Activated T-cell treated with anti-CD3 and anti-CD28 coated beads, Interleukin-2, amount 50 U/mL, for 24 hours (primary cell): ENCODE results near the gene MED12.

ENCODE experiments used
- DNase-seq: peaks from one replicate; pipeline ENCODE4 v3.0.0-alpha.2; 2020
- H3K27ac Mint-ChIP-seq: 2 replicates; pipeline ENCODE4 v1.8.0; 2020; ENCODE audit warnings: mild to moderate bottlenecking, mixed read lengths
- H3K27me3 Mint-ChIP-seq: 2 replicates; pipeline ENCODE4 v1.8.0; 2020; ENCODE audit warnings: mixed read lengths
- H3K36me3 Mint-ChIP-seq: 2 replicates; pipeline ENCODE4 v1.8.0; 2020; ENCODE audit warnings: low read depth, mixed read lengths
- H3K4me1 Mint-ChIP-seq: 2 replicates; pipeline ENCODE4 v1.8.0; 2020; ENCODE audit warnings: low read depth, mixed read lengths
- H3K4me3 Mint-ChIP-seq: 2 replicates; pipeline ENCODE4 v1.8.0; 2020; ENCODE audit warnings: mild to moderate bottlenecking, moderate library complexity, mixed read lengths
- H3K9me3 Mint-ChIP-seq: 2 replicates; pipeline ENCODE4 v1.8.0; 2020; ENCODE audit warnings: mixed read lengths

Gene MED12

GRCh38 chrX:71100581-71101505, 17.6 kb upstream of the MED12 start:
- peaks cover 28% of the 10 kb centered on the region for H3K27me3 Mint-ChIP-seq
- H3K27ac Mint-ChIP-seq, result peak overlapping the region; percentile 62
- peaks cover 77% of the 10 kb centered on the region for H3K4me1 Mint-ChIP-seq
- H3K9me3 Mint-ChIP-seq, result no peaks in the 10 kb centered on the region
- no peak overlapping the region for H3K4me3 Mint-ChIP-seq
- H3K36me3 Mint-ChIP-seq, result peaks cover 17% of the 10 kb centered on the region
- no peak for DNase-seq

GRCh38 chrX:71102292-71102691, 16.1 kb upstream of the MED12 start:
- no peaks in the 10 kb centered on the region for H3K9me3 Mint-ChIP-seq
- H3K27ac Mint-ChIP-seq, result no peak overlapping the region
- no peak overlapping the region for H3K4me3 Mint-ChIP-seq
- no peak for DNase-seq
- H3K27me3 Mint-ChIP-seq, result peaks cover 23% of the 10 kb centered on the region
- peaks cover 28% of the 10 kb centered on the region for H3K36me3 Mint-ChIP-seq
- peaks cover 80% of the 10 kb centered on the region for H3K4me1 Mint-ChIP-seq

- Mint-ChIP-seq H3K9me3 (no peaks in the 10 kb centered on the region), H3K27ac (peak overlapping the region; percentile 91), H3K27me3 (peaks cover 23% of the 10 kb centered on the region), H3K36me3 (peaks cover 39% of the 10 kb centered on the region), H3K4me3 (peak overlapping the region; percentile 72), H3K4me1 (peaks cover 84% of the 10 kb centered on the region)
- DNase-seq, result peak; percentile 63
Measured at GRCh38 chrX:71103110-71103983, 15.0 kb upstream of the MED12 start.

- no peaks in the 10 kb centered on the region for H3K9me3 Mint-ChIP-seq
- peak overlapping the region; percentile 97 for H3K27ac Mint-ChIP-seq
- peak overlapping the region; percentile 35 for H3K4me3 Mint-ChIP-seq
- H3K27me3 Mint-ChIP-seq, result peaks cover 17% of the 10 kb centered on the region
- peak; percentile 9 for DNase-seq
- peaks cover 62% of the 10 kb centered on the region for H3K36me3 Mint-ChIP-seq
- H3K4me1 Mint-ChIP-seq, result peaks cover 78% of the 10 kb centered on the region
Measured at GRCh38 chrX:71105628-71106027, 12.8 kb upstream of the MED12 start.

GRCh38 chrX:71106427-71106826, 12.0 kb upstream of the MED12 start, which contains the start of gene CXorf65:
Gene CXorf65, minus strand, starts transcription at chrX:71106740. Its CDS starts 184 bp downstream, at chrX:71106556.
- peak; percentile 37 for DNase-seq
- Mint-ChIP-seq H3K36me3 (peaks cover 70% of the 10 kb centered on the region), H3K4me3 (peak within 1 kb of the TSS; percentile 94), H3K9me3 (no peaks in the 10 kb centered on the region), H3K27ac (peak within 1 kb of the TSS; percentile 97), H3K27me3 (peaks cover 11% of the 10 kb centered on the region), H3K4me1 (peaks cover 70% of the 10 kb centered on the region)

- peaks cover 70% of the 10 kb centered on the region for H3K4me1 Mint-ChIP-seq
- H3K36me3 Mint-ChIP-seq, result peaks cover 71% of the 10 kb centered on the region
- H3K27ac Mint-ChIP-seq, result peak overlapping the region; percentile 97
- peaks cover 11% of the 10 kb centered on the region for H3K27me3 Mint-ChIP-seq
- peak overlapping the region; percentile 94 for H3K4me3 Mint-ChIP-seq
- H3K9me3 Mint-ChIP-seq, result no peaks in the 10 kb centered on the region
- no peak for DNase-seq
Measured at GRCh38 chrX:71107245-71107644, 11.2 kb upstream of the MED12 start.

GRCh38 chrX:71107762-71108360, 10.5 kb upstream of the MED12 start:
- H3K9me3 Mint-ChIP-seq, result no peaks in the 10 kb centered on the region
- DNase-seq, result no peak
- peaks cover 11% of the 10 kb centered on the region for H3K27me3 Mint-ChIP-seq
- H3K27ac Mint-ChIP-seq, result peak overlapping the region; percentile 97
- peaks cover 71% of the 10 kb centered on the region for H3K36me3 Mint-ChIP-seq
- peaks cover 70% of the 10 kb centered on the region for H3K4me1 Mint-ChIP-seq
- H3K4me3 Mint-ChIP-seq, result peak overlapping the region; percentile 94

GRCh38 chrX:71109051-71109450, 9.3 kb upstream of the MED12 start:
- H3K27ac Mint-ChIP-seq, result peak overlapping the region; percentile 97
- no peaks in the 10 kb centered on the region for H3K9me3 Mint-ChIP-seq
- DNase-seq, result no peak
- H3K27me3 Mint-ChIP-seq, result peaks cover 10% of the 10 kb centered on the region
- peak overlapping the region; percentile 94 for H3K4me3 Mint-ChIP-seq
- peaks cover 68% of the 10 kb centered on the region for H3K36me3 Mint-ChIP-seq
- peaks cover 64% of the 10 kb centered on the region for H3K4me1 Mint-ChIP-seq

- Mint-ChIP-seq H3K9me3 (no peaks in the 10 kb centered on the region), H3K36me3 (peaks cover 53% of the 10 kb centered on the region), H3K4me3 (peak within 1 kb of the TSS; percentile 94), H3K27ac (peak within 1 kb of the TSS; percentile 97), H3K27me3 (peaks cover 5% of the 10 kb centered on the region), H3K4me1 (peaks cover 52% of the 10 kb centered on the region)
- DNase-seq, result peak; percentile 71
Measured at GRCh38 chrX:71111141-71111843, 7.1 kb upstream of the MED12 start, which contains the start of gene IL2RG. Gene IL2RG, minus strand, starts transcription at chrX:71111577. Its CDS starts 38 bp downstream, at chrX:71111539.

- Mint-ChIP-seq H3K4me3 (peak overlapping the region; percentile 94), H3K36me3 (peaks cover 48% of the 10 kb centered on the region), H3K27ac (peak overlapping the region; percentile 97), H3K27me3 (peaks cover 5% of the 10 kb centered on the region), H3K4me1 (peaks cover 46% of the 10 kb centered on the region), H3K9me3 (no peaks in the 10 kb centered on the region)
- DNase-seq, result no peak
Measured at GRCh38 chrX:71111921-71112431, 6.4 kb upstream of the MED12 start.

- DNase-seq, result no peak
- no peak overlapping the region for H3K4me3 Mint-ChIP-seq
Measured at GRCh38 chrX:71117358-71117757, 1.0 kb upstream of the MED12 start.

GRCh38 chrX:71118985-71119535, 664 bp downstream of the MED12 start:
- Mint-ChIP-seq H3K4me1 (peaks cover 23% of the 10 kb centered on the region), H3K9me3 (no peaks in the 10 kb centered on the region), H3K4me3 (peak overlapping the region; percentile 81), H3K27me3 (peaks cover 12% of the 10 kb centered on the region), H3K36me3 (peaks cover 34% of the 10 kb centered on the region), H3K27ac (peak overlapping the region; percentile 88)
- DNase-seq, result no peak

More at GRCh38 chrX:71117358-71117757, 1.0 kb upstream of the MED12 start:
- H3K4me1 Mint-ChIP-seq, result peaks cover 34% of the 10 kb centered on the region
- peak overlapping the region; percentile 68 for H3K27ac Mint-ChIP-seq
- no peaks in the 10 kb centered on the region for H3K9me3 Mint-ChIP-seq
- H3K36me3 Mint-ChIP-seq, result peaks cover 25% of the 10 kb centered on the region
- peaks cover 12% of the 10 kb centered on the region for H3K27me3 Mint-ChIP-seq

- Mint-ChIP-seq H3K4me1 (peaks cover 10% of the 10 kb centered on the region), H3K9me3 (no peaks in the 10 kb centered on the region), H3K27ac (no peak overlapping the region), H3K27me3 (peaks cover 31% of the 10 kb centered on the region), H3K36me3 (peaks cover 75% of the 10 kb centered on the region), H3K4me3 (no peak overlapping the region)
- DNase-seq, result no peak
Measured at GRCh38 chrX:71128166-71128833, 9.9 kb downstream of the MED12 start.
